ENCODE measurements around the gene DAB1.

DAB1 gene

GRCh38 chr1:57072401-57073110 lies 351.3 kb downstream of the DAB1 start:
- H3K27ac ChIP-seq (ENCODE audit: poor library complexity, severe bottlenecking), result no peak overlapping the region
- DNase-seq (ENCODE audit: low spot score) (no peak), ATAC-seq (ENCODE audit: low read depth) (no peak; the same call in 2 of the 3 replicates)
- no peak overlapping the region for H3K4me3 ChIP-seq (ENCODE audit: severe bottlenecking)
- no peaks in the 10 kb centered on the region for H3K4me1 ChIP-seq (ENCODE audit: insufficient read depth, poor library complexity, severe bottlenecking)
- TF ChIP-seq CTCF (IDR thresholded peaks at IDR 0.05; ENCODE audit: poor library complexity, severe bottlenecking), result no peak
- H3K9me3 ChIP-seq (ENCODE audit: severe bottlenecking), result no peaks in the 10 kb centered on the region
- H3K27me3 ChIP-seq (ENCODE audit: insufficient read depth, poor library complexity, severe bottlenecking), result no peaks in the 10 kb centered on the region
- H3K36me3 ChIP-seq (ENCODE audit: low read depth), result no peaks in the 10 kb centered on the region

- H3K4me1 ChIP-seq (ENCODE audit: insufficient read depth, poor library complexity, severe bottlenecking), result no peaks in the 10 kb centered on the region
- ATAC-seq (ENCODE audit: low read depth) (no peak), DNase-seq (ENCODE audit: low spot score) (no peak)
- H3K36me3 ChIP-seq (ENCODE audit: low read depth), result no peaks in the 10 kb centered on the region
- TF ChIP-seq CTCF (IDR thresholded peaks at IDR 0.05; ENCODE audit: poor library complexity, severe bottlenecking), result no peak
- no peak overlapping the region for H3K27ac ChIP-seq (ENCODE audit: poor library complexity, severe bottlenecking)
- peaks cover 2% of the 10 kb centered on the region for H3K9me3 ChIP-seq (ENCODE audit: severe bottlenecking)
- no peak overlapping the region for H3K4me3 ChIP-seq (ENCODE audit: severe bottlenecking)
- no peaks in the 10 kb centered on the region for H3K27me3 ChIP-seq (ENCODE audit: insufficient read depth, poor library complexity, severe bottlenecking)
Measured at GRCh38 chr1:57067863-57068262, 356.0 kb downstream of the DAB1 start.

- Histone ChIP-seq H3K36me3 (ENCODE audit: low read depth) (no peaks in the 10 kb centered on the region), H3K4me1 (ENCODE audit: insufficient read depth, poor library complexity, severe bottlenecking) (no peaks in the 10 kb centered on the region), H3K27me3 (ENCODE audit: insufficient read depth, poor library complexity, severe bottlenecking) (no peaks in the 10 kb centered on the region), H3K27ac (ENCODE audit: poor library complexity, severe bottlenecking) (no peak overlapping the region), H3K4me3 (ENCODE audit: severe bottlenecking) (no peak overlapping the region), H3K9me3 (ENCODE audit: severe bottlenecking) (peaks cover 2% of the 10 kb centered on the region)
- TF ChIP-seq CTCF (IDR thresholded peaks at IDR 0.05; ENCODE audit: poor library complexity, severe bottlenecking), result no peak
- DNase-seq (ENCODE audit: low spot score), result no peak
- no peak for ATAC-seq (ENCODE audit: low read depth)
Measured at GRCh38 chr1:57066980-57067610, 356.8 kb downstream of the DAB1 start.

GRCh38 chr1:57065442-57065841 lies 358.4 kb downstream of the DAB1 start:
- no peaks in the 10 kb centered on the region for H3K36me3 ChIP-seq (ENCODE audit: low read depth)
- H3K4me1 ChIP-seq (ENCODE audit: insufficient read depth, poor library complexity, severe bottlenecking), result no peaks in the 10 kb centered on the region
- no peak for TF ChIP-seq CTCF (IDR thresholded peaks at IDR 0.05; ENCODE audit: poor library complexity, severe bottlenecking)
- no peaks in the 10 kb centered on the region for H3K27me3 ChIP-seq (ENCODE audit: insufficient read depth, poor library complexity, severe bottlenecking)
- no peak overlapping the region for H3K27ac ChIP-seq (ENCODE audit: poor library complexity, severe bottlenecking)
- H3K9me3 ChIP-seq (ENCODE audit: severe bottlenecking), result peaks cover 2% of the 10 kb centered on the region
- H3K4me3 ChIP-seq (ENCODE audit: severe bottlenecking), result no peak overlapping the region
- ATAC-seq (ENCODE audit: low read depth), result no peak
- DNase-seq (ENCODE audit: low spot score), result no peak
